Suprapubic skin (tissue), 4 donors: ENCODE data around the gene CDH13.

Experiments
- CTCF ChIP-seq, 2 donors: fragments of 200-600 bp in 1 of 2; fragments of 450-650 bp in 1 of 2; sonication (generic) in 1 of 2; IDR thresholded peaks; one replicate each; pipeline ENCODE4 v1.5.1; 2016 to 2019; ENCODE audit warnings: antibody characterized with exemption in 2 of 2, mild to moderate bottlenecking in 1 of 2, moderate library complexity in 1 of 2
- EP300 ChIP-seq: sonication (generic); formaldehyde crosslinking; IDR thresholded peaks from one replicate; pipeline ENCODE4 v1.6.1; 2017; ENCODE audit warnings: antibody characterized with exemption
- POLR2A ChIP-seq, 2 donors: fragments of 450-650 bp; IDR thresholded peaks; one replicate each; pipeline ENCODE4 v1.6.1; 2017; ENCODE audit warnings: antibody characterized with exemption in 2 of 2, mild to moderate bottlenecking in 2 of 2, moderate library complexity in 2 of 2
- POLR2AphosphoS5 ChIP-seq, 3 donors: sonication (generic); formaldehyde crosslinking; IDR thresholded peaks; one replicate each; pipeline ENCODE4 v1.6.1; 2017; ENCODE audit warnings: antibody characterized with exemption in 3 of 3

DNA sequence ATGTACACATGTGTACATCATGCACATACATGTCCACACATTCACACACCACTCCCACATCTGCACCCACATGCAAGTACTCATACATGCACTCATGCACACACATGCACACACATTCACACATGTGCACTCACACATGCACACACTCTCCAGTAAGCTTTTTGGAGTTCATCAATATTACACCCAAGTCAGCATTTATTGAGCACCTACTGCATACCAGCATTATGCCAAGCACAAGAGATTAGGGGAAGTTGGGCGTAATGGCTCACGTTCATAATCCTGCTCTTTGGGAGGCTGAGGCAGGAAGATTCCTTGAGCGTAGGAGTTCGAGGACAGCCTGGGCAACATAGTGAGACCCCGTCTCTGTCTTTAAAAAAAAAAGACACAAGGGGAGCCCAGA is 1093.4 kb downstream of the CDH13 start:
- no peak for TF ChIP-seq CTCF (IDR thresholded peaks at IDR 0.05)
- TF ChIP-seq POLR2A (IDR thresholded peaks at IDR 0.05): no peak
- no peak for TF ChIP-seq EP300
- TF ChIP-seq POLR2AphosphoS5 (IDR thresholded peaks at IDR 0.05): no peak
